SKM-1 (cell line): ENCODE measurements around the gene PRKAG2.

Experiments used
- DNase-seq: peaks from one replicate; lab custom pipeline; 2025; ENCODE audit not compliant: unreplicated experiment; lab: John Stamatoyannopoulos, UW

Gene PRKAG2

DNA sequence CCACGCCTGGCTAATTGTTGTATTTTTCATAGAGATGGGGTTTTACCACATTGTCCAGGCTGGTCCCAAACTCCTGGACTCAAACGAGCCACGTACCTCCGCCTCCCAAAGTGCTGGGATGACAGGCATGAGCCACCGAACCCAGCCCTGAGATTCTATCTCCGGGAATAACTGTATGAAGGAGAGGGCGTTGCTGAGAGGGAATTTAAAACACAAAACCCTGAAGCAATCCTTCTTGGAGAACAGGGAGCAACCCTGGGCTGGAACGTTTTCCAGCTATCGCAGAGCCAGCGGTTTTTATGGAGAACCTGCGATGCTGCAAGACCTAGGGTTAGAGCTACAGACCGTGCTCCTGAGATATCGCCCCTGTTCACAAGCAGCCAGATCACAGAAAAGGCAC, 144.6 kb downstream of the PRKAG2 start:
- no peak for DNase-seq

DNA sequence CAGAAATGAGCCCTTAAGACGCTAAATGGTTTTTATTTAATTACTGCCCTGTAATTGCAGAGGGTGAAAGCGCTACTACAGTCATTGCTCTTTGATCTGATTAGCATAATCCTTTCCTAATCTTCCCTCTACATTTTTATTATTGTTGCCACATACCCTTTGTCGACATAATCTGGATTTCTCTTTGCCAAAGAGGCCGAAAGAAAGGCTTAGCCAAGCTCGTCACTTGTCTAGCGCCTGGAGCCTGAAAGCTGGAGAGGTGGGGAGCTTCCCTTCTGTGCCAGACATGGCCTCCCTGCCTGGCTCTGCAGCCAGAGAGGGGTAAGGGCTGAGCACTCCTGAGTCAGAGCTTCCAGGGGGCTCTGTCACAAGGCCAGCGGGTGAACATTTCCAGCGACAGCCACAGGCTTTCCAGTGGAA, 145.9 kb downstream of the PRKAG2 start:
- DNase-seq: no peak

DNA sequence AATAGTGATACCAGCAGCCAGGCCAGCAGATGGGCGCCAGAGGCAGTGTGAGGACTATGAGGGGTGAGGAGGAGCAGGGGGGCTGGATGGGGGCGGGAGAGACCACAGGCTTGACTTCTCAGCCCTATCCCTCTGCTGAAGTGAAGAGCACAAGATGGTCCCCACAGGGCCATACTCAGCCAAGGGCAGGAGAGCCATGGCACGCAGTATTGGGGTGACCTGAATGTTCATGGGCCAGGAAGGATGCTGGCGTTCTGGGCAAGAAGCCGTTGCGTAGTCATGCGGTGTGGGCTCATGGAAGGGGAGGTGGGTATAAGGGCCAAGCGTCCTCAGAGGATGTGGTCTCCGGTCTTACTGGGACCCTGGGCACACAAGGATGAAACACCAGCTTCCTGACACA, 146.3 kb downstream of the PRKAG2 start:
- DNase-seq: no peak

GRCh38 chr7:151729521-151729921, 147.4 kb downstream of the PRKAG2 start:
- DNase-seq: no peak

- DNase-seq: no peak
Measured at GRCh38 chr7:151728746-151729145, 148.2 kb downstream of the PRKAG2 start.

- no peak for DNase-seq
Measured at GRCh38 chr7:151728286-151728660, 148.6 kb downstream of the PRKAG2 start.

DNA sequence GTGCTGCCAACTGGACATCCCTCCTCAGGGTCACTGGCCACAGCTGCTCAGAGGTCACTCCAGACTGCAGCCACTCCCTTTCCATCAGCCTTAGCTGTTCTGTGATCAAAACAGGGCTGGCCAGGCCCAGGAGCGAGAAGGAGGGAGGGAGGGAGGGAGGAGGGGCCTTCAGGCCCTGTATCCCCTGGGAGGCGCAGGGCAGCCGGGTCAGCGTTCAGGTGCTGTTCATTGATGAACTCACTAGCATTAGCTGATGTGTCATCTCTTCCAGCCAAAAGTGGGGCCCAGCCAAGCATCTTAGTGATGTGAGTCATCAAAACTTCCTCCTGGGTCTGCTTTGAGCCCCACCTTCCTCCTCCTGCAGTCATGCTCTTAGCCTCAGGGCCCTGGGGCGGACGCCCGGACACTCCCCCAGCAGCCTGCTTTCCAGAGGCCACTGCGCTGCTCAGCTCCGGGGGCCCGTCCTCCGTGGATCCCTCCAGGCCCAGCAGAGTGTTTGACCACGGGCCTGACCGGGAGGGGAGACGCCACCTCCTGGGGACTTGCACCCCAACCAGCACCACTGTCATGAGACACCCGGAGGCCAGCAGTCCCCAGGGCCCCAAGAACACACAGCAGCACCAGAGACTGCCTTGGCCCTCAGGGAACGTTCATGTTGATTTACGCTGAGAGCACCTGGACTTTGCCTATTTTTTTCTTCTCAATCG, 149.2 kb downstream of the PRKAG2 start:
- DNase-seq: peak; percentile 1

GRCh38 chr7:151726652-151727578, 150.0 kb downstream of the PRKAG2 start:
- DNase-seq: no peak

DNA sequence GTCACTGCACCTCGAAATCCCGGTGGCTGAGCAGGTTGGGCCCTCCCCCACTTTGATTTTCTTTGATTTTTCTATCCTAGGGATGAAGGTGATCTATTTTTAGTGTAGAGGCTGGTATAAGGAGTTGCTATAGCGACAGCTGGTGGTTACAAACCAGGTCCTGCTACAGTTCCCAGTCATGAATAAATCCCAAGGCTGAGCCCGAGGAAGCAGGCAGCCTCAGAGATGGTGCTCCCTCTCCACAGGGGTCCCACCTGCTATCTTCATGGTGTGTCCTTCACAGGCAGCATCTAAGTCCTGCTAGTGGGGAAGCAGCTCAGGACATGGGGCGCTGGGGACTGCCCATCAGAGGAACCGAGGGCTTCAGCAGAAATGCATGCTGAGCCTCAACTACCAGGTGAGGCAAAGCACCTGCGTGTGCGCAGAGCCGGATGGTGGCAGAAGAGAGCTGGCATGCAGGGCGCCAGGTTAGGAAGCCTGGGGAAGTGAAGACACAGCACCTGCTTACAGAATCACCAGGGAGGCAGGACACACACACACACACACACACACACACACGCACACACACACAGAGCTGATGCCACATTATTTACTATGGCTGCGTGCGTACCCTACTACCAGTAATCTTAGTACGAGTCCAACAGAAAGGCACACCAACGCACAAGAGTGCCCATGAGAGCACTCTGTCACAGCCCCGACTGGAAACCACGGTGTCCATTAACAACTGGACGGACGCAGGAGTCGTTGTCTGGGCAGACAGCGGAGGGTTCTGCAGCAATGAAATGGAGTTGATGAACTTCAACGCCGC, 150.9 kb downstream of the PRKAG2 start:
- DNase-seq: no peak

DNA sequence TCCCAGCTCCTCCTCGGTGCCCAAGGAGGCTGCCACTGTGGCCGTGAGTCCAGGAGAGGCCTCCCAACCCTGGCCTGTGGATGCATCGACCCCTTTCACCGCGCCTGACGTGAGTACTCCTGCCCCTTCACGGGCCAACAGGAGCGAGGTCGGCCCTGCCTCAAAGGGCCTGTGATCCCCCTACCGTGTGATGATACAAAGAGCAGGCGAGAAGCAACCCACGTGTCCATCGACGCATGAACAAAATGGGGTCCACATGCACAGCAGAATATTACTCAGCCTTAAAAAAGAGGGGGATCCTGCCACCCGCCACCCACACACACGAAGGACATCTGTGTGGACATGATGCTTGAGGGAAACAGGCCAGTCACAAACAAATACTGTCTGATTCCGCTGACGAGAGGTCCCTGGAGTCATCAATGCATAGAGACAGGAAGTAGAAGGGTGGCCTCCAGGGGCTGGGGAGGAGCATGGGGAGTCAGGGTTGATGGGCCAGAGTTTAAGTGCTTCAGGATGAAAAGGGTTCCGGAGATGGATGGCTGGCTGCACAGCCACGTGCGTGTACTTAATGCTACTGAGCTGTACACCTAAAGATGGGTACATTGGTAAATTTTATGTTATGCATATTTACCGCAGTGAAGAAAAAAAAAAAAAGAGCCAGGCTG, 151.9 kb downstream of the PRKAG2 start:
- no peak for DNase-seq

- no peak for DNase-seq
Measured at GRCh38 chr7:151724250-151724915, 152.5 kb downstream of the PRKAG2 start.

GRCh38 chr7:151723321-151723720, 153.6 kb downstream of the PRKAG2 start:
- DNase-seq: no peak

DNA sequence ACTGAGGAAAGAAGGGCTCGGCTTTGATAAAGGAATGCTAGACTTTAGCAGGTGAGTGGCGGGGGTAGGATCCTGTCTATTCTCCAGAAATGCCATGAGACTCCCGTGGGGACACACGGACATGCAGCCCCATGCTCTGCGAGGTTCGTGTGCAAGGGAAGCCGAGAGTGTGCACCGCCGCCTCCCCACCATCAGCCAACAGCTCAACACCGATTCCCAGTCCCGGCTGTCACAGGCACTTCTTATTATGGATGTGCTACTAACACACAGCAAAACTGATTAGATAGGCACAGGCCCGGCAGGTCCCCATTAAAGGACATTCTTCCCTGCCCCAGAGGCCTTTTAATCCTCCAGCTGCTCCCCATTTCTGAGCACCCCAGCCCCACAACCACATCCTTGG, 154.4 kb downstream of the PRKAG2 start:
- no peak for DNase-seq

- DNase-seq: no peak
Measured at GRCh38 chr7:151721694-151722093, 155.2 kb downstream of the PRKAG2 start.

DNA sequence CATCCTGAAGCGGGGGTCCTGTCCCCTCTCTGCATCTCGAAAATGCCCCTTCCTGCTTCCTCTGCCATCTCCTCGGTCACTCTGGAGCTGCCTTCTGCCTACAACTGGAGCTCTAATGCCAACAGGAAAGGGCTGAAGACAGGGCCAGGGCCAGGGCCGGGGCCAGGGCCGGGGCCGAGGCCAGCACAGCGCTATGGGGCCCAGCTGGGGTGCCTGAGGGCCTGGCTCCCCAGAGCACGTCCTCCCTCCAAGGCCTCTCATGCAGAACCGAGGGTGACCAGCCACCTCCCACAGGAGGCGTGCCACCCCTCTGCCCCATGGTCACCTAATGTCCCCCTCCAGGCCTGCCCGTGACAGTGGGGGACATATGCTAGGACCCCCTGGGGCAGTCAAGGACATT, 155.7 kb downstream of the PRKAG2 start:
- no peak for DNase-seq

GRCh38 chr7:151720280-151720679, 156.6 kb downstream of the PRKAG2 start:
- no peak for DNase-seq

- no peak for DNase-seq
Measured at GRCh38 chr7:151719897-151720242, 157.0 kb downstream of the PRKAG2 start.

GRCh38 chr7:151719031-151719896, 157.7 kb downstream of the PRKAG2 start:
- DNase-seq: no peak

DNA sequence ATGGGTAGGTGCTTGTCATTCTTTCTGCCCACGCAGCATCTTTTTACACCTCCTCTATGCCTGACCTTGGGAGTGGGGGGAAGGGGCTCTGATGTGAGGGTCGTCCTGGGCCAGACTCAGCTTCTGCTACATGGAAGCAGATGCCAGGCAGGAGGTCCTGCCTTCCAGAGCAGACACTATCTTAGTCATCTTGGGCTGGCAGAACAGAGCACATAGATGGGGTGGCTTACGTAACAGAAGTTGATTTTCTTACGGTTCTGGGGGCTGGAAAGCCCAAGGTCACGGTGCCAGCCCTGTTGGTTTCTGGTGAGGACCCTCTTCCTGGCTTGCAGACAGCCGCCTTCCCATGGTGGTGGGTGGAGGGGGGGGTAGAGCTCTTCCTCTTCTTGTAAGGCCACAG, 159.0 kb downstream of the PRKAG2 start:
- DNase-seq: no peak

GRCh38 chr7:151717415-151717814, 159.5 kb downstream of the PRKAG2 start:
- no peak for DNase-seq
